ENCODE measurements around the gene SLC39A7. TPM values are rescaled to one million over a fixed set of nuclear protein-coding genes. Genes with fewer than 3 reads are reported as not detected.

SLC39A7 gene
- total RNA-seq, 2 donors from 2014 or later = 170 to 212 TPM

GRCh38 chr6:33183071-33183683 is 17.5 kb upstream of the SLC39A7 start:
- Histone ChIP-seq H3K4me1 (no peaks in the 10 kb centered on the region), H3K27me3 (no peaks in the 10 kb centered on the region), H3K4me3 (no peak overlapping the region), H3K36me3 (no peaks in the 10 kb centered on the region), H3K9ac (ENCODE audit: low read depth in 2 of 2, low read length in 2 of 2) (no peak overlapping the region), H3K27ac (no peak overlapping the region), H3K9me3 (no peaks in the 10 kb centered on the region)
- DNase-seq = no peak
- intact Hi-C loops (cut with DNase I) = no loop called here
- TF ChIP-seq CTCF (IDR thresholded peaks at IDR 0.05) = no peak

- no peak overlapping the region for H3K9ac ChIP-seq (ENCODE audit: low read depth in 2 of 2, low read length in 2 of 2)
- DNase-seq = no peak
- no peak overlapping the region for H3K4me3 ChIP-seq
- H3K27ac ChIP-seq = no peak overlapping the region
- intact Hi-C loops (cut with DNase I) = no loop called here
- H3K27me3 ChIP-seq = no peaks in the 10 kb centered on the region
- no peak for TF ChIP-seq CTCF (IDR thresholded peaks at IDR 0.05)
- no peaks in the 10 kb centered on the region for H3K4me1 ChIP-seq
- no peaks in the 10 kb centered on the region for H3K36me3 ChIP-seq
- no peaks in the 10 kb centered on the region for H3K9me3 ChIP-seq
These were observed 15.5 kb upstream of the SLC39A7 start for GRCh38 chr6:33185190-33185589.

GRCh38 chr6:33185654-33186187 is 14.9 kb upstream of the SLC39A7 start:
- Histone ChIP-seq H3K27me3 (peaks cover under 1% of the 10 kb centered on the region), H3K4me1 (no peaks in the 10 kb centered on the region), H3K4me3 (no peak overlapping the region), H3K27ac (no peak overlapping the region), H3K9me3 (no peaks in the 10 kb centered on the region), H3K9ac (ENCODE audit: low read depth in 2 of 2, low read length in 2 of 2) (no peak overlapping the region), H3K36me3 (no peaks in the 10 kb centered on the region)
- intact Hi-C loops (cut with DNase I) = no loop called here
- no peak for DNase-seq
- TF ChIP-seq CTCF (IDR thresholded peaks at IDR 0.05) = no peak

- H3K4me3 ChIP-seq = no peak overlapping the region
- no peak overlapping the region for H3K27ac ChIP-seq
- no peak overlapping the region for H3K9ac ChIP-seq (ENCODE audit: low read depth in 2 of 2, low read length in 2 of 2)
- H3K9me3 ChIP-seq = no peaks in the 10 kb centered on the region
- intact Hi-C loops (cut with DNase I) = no loop called here
- no peak for DNase-seq
- H3K36me3 ChIP-seq = no peaks in the 10 kb centered on the region
- H3K4me1 ChIP-seq = peaks cover 6% of the 10 kb centered on the region
- no peak for TF ChIP-seq CTCF (IDR thresholded peaks at IDR 0.05)
- peaks cover 22% of the 10 kb centered on the region for H3K27me3 ChIP-seq
These were observed 12.9 kb upstream of the SLC39A7 start for GRCh38 chr6:33187809-33188208.

- no peak for TF ChIP-seq CTCF (IDR thresholded peaks at IDR 0.05)
- Histone ChIP-seq H3K27ac (no peak overlapping the region), H3K36me3 (no peaks in the 10 kb centered on the region), H3K9me3 (no peaks in the 10 kb centered on the region), H3K9ac (ENCODE audit: low read depth in 2 of 2, low read length in 2 of 2) (no peak overlapping the region), H3K4me1 (peaks cover 6% of the 10 kb centered on the region), H3K4me3 (no peak overlapping the region), H3K27me3 (peaks cover 24% of the 10 kb centered on the region)
- intact Hi-C loops (cut with DNase I) = no loop called here
- DNase-seq = no peak
These were observed 11.5 kb upstream of the SLC39A7 start for GRCh38 chr6:33189164-33189563.
